HG03066 (cell line): ENCODE results near the gene FBLN2.

Experiments
- ATAC-seq: cut with Tn5 transposase; IDR thresholded peaks from one replicate; pipeline ENCODE4 v1.9.1; 2021; ENCODE audit warnings: low read depth; ENCODE audit not compliant: unreplicated experiment

The FBLN2 gene

GRCh38 chr3:13595485-13595884 is 46.6 kb downstream of the FBLN2 start:
- ATAC-seq = no peak

- no peak for ATAC-seq
Observed at GRCh38 chr3:13596426-13597205, 47.7 kb downstream of the FBLN2 start.

GRCh38 chr3:13597661-13598060 is 48.7 kb downstream of the FBLN2 start:
- no peak for ATAC-seq

GRCh38 chr3:13598201-13598600 is 49.3 kb downstream of the FBLN2 start:
- ATAC-seq = no peak

- no peak for ATAC-seq
Observed at GRCh38 chr3:13598926-13599886, 50.3 kb downstream of the FBLN2 start.

GRCh38 chr3:13599887-13600450 is 51.0 kb downstream of the FBLN2 start:
- no peak for ATAC-seq

- ATAC-seq = no peak
Observed at GRCh38 chr3:13600950-13601691, 52.2 kb downstream of the FBLN2 start.

- ATAC-seq = no peak
Observed at GRCh38 chr3:13601692-13602080, 52.8 kb downstream of the FBLN2 start.

GRCh38 chr3:13605555-13605954 is 56.6 kb downstream of the FBLN2 start:
- no peak for ATAC-seq

GRCh38 chr3:13607821-13608597 is 59.1 kb downstream of the FBLN2 start:
- no peak for ATAC-seq

- no peak for ATAC-seq
Observed at GRCh38 chr3:13608969-13609725, 60.2 kb downstream of the FBLN2 start.

- ATAC-seq = no peak
Observed at GRCh38 chr3:13610006-13610570, 61.2 kb downstream of the FBLN2 start.

GRCh38 chr3:13611221-13611620 is 62.3 kb downstream of the FBLN2 start:
- ATAC-seq = no peak

- no peak for ATAC-seq
Observed at GRCh38 chr3:13612829-13613228, 63.9 kb downstream of the FBLN2 start.

GRCh38 chr3:13613343-13614190 is 64.6 kb downstream of the FBLN2 start:
- ATAC-seq = no peak

- ATAC-seq = no peak
Observed at GRCh38 chr3:13614607-13615006, 65.7 kb downstream of the FBLN2 start.

- ATAC-seq = no peak
Observed at GRCh38 chr3:13615019-13615528, 66.1 kb downstream of the FBLN2 start.

GRCh38 chr3:13616359-13616758 is 67.4 kb downstream of the FBLN2 start:
- no peak for ATAC-seq
